Motor neuron (in vitro differentiated cells): Measurements from ENCODE around the gene USP6NL. TPM values are rescaled to one million over a fixed set of nuclear protein-coding genes. Genes with fewer than 3 reads are reported as not detected.

Source experiments
- ATAC-seq, 8 experiments: fragments of 200-7000 bp; cut with Tn5 transposase; replicated peaks in 6 of 8; 2 replicates each; pipeline ENCODE4 v1.8.0; 2021; ENCODE audit warnings: mild to moderate bottlenecking in 8 of 8, moderate library complexity in 8 of 8
- H3K27ac ChIP-seq, 2 donors: fragments of 250-450 bp; sonication (Bioruptor Pico); 2 replicates each; pipeline ENCODE4 v1.9.0; 2021; ENCODE audit warnings: antibody characterized with exemption in 2 of 2, mild to moderate bottlenecking in 2 of 2, moderate library complexity in 1 of 2
- H3K4me1 ChIP-seq, 2 donors: fragments of 250-450 bp; sonication (Bioruptor Pico); replicated peaks in 1 of 2; 2 replicates each; pipeline ENCODE4 v1.6.1; 2021; ENCODE audit warnings: antibody characterized with exemption in 2 of 2, mild to moderate bottlenecking in 2 of 2, moderate library complexity in 1 of 2
- H3K4me3 ChIP-seq, 5 donors: fragments of 250-450 bp; sonication (Bioruptor Pico); 2 replicates each; pipeline ENCODE4 v1.9.0; 2021; ENCODE audit warnings: antibody characterized with exemption in 5 of 5, mild to moderate bottlenecking in 5 of 5, moderate library complexity in 4 of 5
- WGBS, 10 experiments: fragments of 450-650 bp; shearing (Covaris generic); methylation state at CpG; one replicate each; pipeline ENCODE4 v1.0.0; 2022; 5-methylcytosine and 5-hydroxymethylcytosine counted together
- in situ Hi-C, 9 experiments: fragments of 400-800 bp; cut with MboI; loops; one replicate each; pipeline ENCODE4 v1.15.0; 2021; ENCODE audit warnings: low sequenced_read_pairs in 9 of 9, low pct_unique_long_range_greater_than_20kb in 2 of 9; ENCODE audit not compliant: unreplicated experiment in 9 of 9
- total RNA-seq, 8 experiments: library from RNA; unstranded; fragments of 300-600 nt; gene quantifications; 2 replicates each; pipeline versions ENCODE4 v1.2.3 to v1.2.4, GENCODE V29; 2022

USP6NL gene
- total RNA-seq, 8 experiments from 2014 or later, result 6.0 to 22.6 (median 16.1) TPM

GRCh38 chr10:11576092-11576809 lies 35.2 kb downstream of the USP6NL start:
- 83 to 100% (median 94%) methylated on average over 1 to 6 of the region's 6 CpGs for WGBS, 10 experiments
- Histone ChIP-seq H3K27ac (no peak overlapping the region), H3K4me1 (peaks cover 9 to 18% of the 10 kb centered on the region in 2 donors), H3K4me3 (no peak overlapping the region)
- ATAC-seq, result no peak
- in situ Hi-C loops, result no loop called here

GRCh38 chr10:11573497-11573896 lies 38.0 kb downstream of the USP6NL start:
- Histone ChIP-seq H3K4me3 (no peak overlapping the region), H3K27ac (no peak overlapping the region), H3K4me1 (peaks cover 9 to 18% of the 10 kb centered on the region in 2 donors)
- ATAC-seq, result peak in 5 of 8 experiments; percentile 43 to 67 (median 64)
- in situ Hi-C loops, result no loop called here
- 27 to 59% (median 39%) methylated on average over 1 to 3 of the region's 3 CpGs; no CpG with 5 or more reads in 1 of the 10 experiments for WGBS, 10 experiments

GRCh38 chr10:11570751-11571150 lies 40.7 kb downstream of the USP6NL start:
- no peak overlapping the region for H3K4me3 ChIP-seq
- H3K4me1 ChIP-seq, result peaks cover 9 to 20% of the 10 kb centered on the region in 2 donors
- WGBS, 10 experiments, result 86 to 100% (median 96%) methylated on average over 1 to 4 of the region's 5 CpGs; no CpG with 5 or more reads in 3 of the 10 experiments
- in situ Hi-C loops, result no loop called here
- H3K27ac ChIP-seq, result no peak overlapping the region
- ATAC-seq, result no peak

GRCh38 chr10:11569471-11569870 lies 42.0 kb downstream of the USP6NL start:
- H3K4me3 ChIP-seq, result no peak overlapping the region
- ATAC-seq, result no peak
- in situ Hi-C loops, result no loop called here
- 67 to 100% (median 89%) methylated on average over 3 to 6 of the region's 6 CpGs for WGBS, 10 experiments
- H3K27ac ChIP-seq, result no peak overlapping the region
- H3K4me1 ChIP-seq, result peaks cover 7 to 18% of the 10 kb centered on the region in 2 donors

- WGBS, 10 experiments, result 80 to 100% (median 100%) methylated on average over 1 of the region's 1 CpG; no CpG with 5 or more reads in 3 of the 10 experiments
- in situ Hi-C loops, result no loop called here
- ATAC-seq, result no peak
- H3K27ac ChIP-seq, result no peak overlapping the region
- no peak overlapping the region for H3K4me3 ChIP-seq
- peaks cover 4 to 9% of the 10 kb centered on the region in 2 donors for H3K4me1 ChIP-seq
Measured at GRCh38 chr10:11568578-11568977, 42.9 kb downstream of the USP6NL start.

- Histone ChIP-seq H3K27ac (no peak overlapping the region), H3K4me3 (no peak overlapping the region), H3K4me1 (peaks cover 0 to 3% of the 10 kb centered on the region in 2 donors)
- WGBS, 10 experiments, result 79 to 100% (median 90%) methylated on average over 2 to 3 of the region's 3 CpGs; no CpG with 5 or more reads in 1 of the 10 experiments
- in situ Hi-C loops, result no loop called here
- no peak for ATAC-seq
Measured at GRCh38 chr10:11564741-11565140, 46.7 kb downstream of the USP6NL start.

GRCh38 chr10:11563936-11564335 lies 47.5 kb downstream of the USP6NL start:
- no peak for ATAC-seq
- in situ Hi-C loops, result no loop called here
- Histone ChIP-seq H3K4me3 (no peak overlapping the region), H3K4me1 (peaks cover 0 to 3% of the 10 kb centered on the region in 2 donors), H3K27ac (no peak overlapping the region)
- WGBS, 10 experiments, result 80 to 100% (median 93%) methylated on average over 1 to 2 of the region's 2 CpGs; no CpG with 5 or more reads in 5 of the 10 experiments

GRCh38 chr10:11562888-11563287 lies 48.6 kb downstream of the USP6NL start:
- 71 to 100% (median 100%) methylated on average over 1 of the region's 1 CpG; no CpG with 5 or more reads in 1 of the 10 experiments for WGBS, 10 experiments
- ATAC-seq, result no peak
- H3K4me3 ChIP-seq, result no peak overlapping the region
- H3K27ac ChIP-seq, result no peak overlapping the region
- H3K4me1 ChIP-seq, result peaks cover 0 to 3% of the 10 kb centered on the region in 2 donors
- in situ Hi-C loops, result no loop called here

GRCh38 chr10:11560076-11560709 lies 51.3 kb downstream of the USP6NL start:
- no peak overlapping the region for H3K4me3 ChIP-seq
- in situ Hi-C loops, result no loop called here
- no peaks in the 10 kb centered on the region for H3K4me1 ChIP-seq
- H3K27ac ChIP-seq, result no peak overlapping the region
- 80 to 100% (median 97%) methylated on average over 1 to 4 of the region's 4 CpGs; no CpG with 5 or more reads in 1 of the 10 experiments for WGBS, 10 experiments
- no peak for ATAC-seq

GRCh38 chr10:11557967-11558366 lies 53.5 kb downstream of the USP6NL start:
- no peaks in the 10 kb centered on the region for H3K4me1 ChIP-seq
- in situ Hi-C loops, result no loop called here
- no peak for ATAC-seq
- H3K27ac ChIP-seq, result no peak overlapping the region
- WGBS, 10 experiments, result 71 to 100% (median 92%) methylated on average over 1 to 3 of the region's 4 CpGs; no CpG with 5 or more reads in 2 of the 10 experiments
- no peak overlapping the region for H3K4me3 ChIP-seq

GRCh38 chr10:11557513-11557912 lies 53.9 kb downstream of the USP6NL start:
- no peak for ATAC-seq
- WGBS, 10 experiments, result 80 to 100% (median 93%) methylated on average over 3 to 7 of the region's 7 CpGs; no CpG with 5 or more reads in 1 of the 10 experiments
- no peak overlapping the region for H3K27ac ChIP-seq
- H3K4me1 ChIP-seq, result no peaks in the 10 kb centered on the region
- in situ Hi-C loops, result no loop called here
- H3K4me3 ChIP-seq, result no peak overlapping the region

- H3K4me3 ChIP-seq, result no peak overlapping the region
- no peak overlapping the region for H3K27ac ChIP-seq
- ATAC-seq, result no peak
- no peaks in the 10 kb centered on the region for H3K4me1 ChIP-seq
- in situ Hi-C loops, result no loop called here
Measured at GRCh38 chr10:11555556-11555955, 55.9 kb downstream of the USP6NL start.

GRCh38 chr10:11553773-11554381 lies 57.6 kb downstream of the USP6NL start:
- Histone ChIP-seq H3K4me3 (no peak overlapping the region), H3K27ac (no peak overlapping the region), H3K4me1 (no peaks in the 10 kb centered on the region)
- in situ Hi-C loops, result no loop called here
- WGBS, 10 experiments, result 82 to 100% (median 93%) methylated on average over 1 to 6 of the region's 6 CpGs; no CpG with 5 or more reads in 2 of the 10 experiments
- ATAC-seq, result no peak
